ENCODE data around the gene NT5C2. TPM values are rescaled to one million over a fixed set of nuclear protein-coding genes. Genes with fewer than 3 reads are reported as not detected.

Gene NT5C2
- total RNA-seq, 1 experiment from 2014 or later, result 91.2 TPM

DNA sequence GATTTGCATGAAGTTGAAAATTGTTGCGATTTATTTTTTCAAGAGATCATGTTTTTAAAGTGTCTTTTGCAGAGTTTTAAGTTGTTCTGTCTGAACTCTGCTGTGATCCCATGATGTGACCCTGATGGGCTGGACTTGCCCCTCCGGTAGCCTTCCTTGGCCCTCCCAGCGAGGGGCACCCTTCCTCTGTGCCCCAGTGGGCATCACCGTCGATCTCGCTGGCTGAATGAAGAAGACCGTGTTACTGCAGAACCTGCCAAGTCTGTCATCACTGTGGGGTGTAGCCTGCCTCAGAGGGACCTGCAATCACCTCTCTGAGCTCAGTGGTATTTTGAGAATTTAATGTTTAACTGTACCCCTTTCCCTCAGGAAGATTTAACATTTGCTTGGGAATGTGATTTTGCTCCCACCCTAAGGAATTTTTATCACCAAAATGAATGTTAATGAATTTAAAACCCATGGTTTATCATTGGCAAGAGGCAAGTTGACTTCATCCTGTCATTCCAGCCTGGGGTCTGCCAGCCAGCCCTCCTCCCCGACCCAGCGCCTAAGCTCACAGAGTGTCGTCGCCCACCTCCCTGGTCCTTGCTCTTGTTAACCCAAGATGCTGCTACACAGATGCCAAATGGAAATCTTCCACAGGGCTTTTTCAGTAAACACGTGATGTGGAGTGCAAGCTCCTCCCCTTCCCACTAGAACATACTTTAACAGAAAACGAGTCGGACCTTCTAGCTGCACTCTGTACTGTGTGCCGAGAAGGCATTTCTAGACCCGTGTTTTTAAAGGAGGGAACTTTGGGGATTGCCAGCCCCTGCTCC, 115.4 kb downstream of the NT5C2 start:
- no peak for DNase-seq
- H3K9me3 Mint-ChIP-seq (ENCODE audit: unreplicated experiment), result no peaks in the 10 kb centered on the region
- H3K27me3 Mint-ChIP-seq (ENCODE audit: insufficient read depth, unreplicated experiment), result no peaks in the 10 kb centered on the region
- Histone ChIP-seq H3K4me1 (peaks cover 8% of the 10 kb centered on the region; the same call in 1 of the 2 replicates), H3K4me3 (ENCODE audit: low read depth, low read length) (no peak overlapping the region), H3K36me3 (ENCODE audit: control insufficient read depth, insufficient read depth, low read length) (no peaks in the 10 kb centered on the region; the same call in none of the 2 replicates), H3K9me3 (no peaks in the 10 kb centered on the region), H3K27me3 (replicated peaks; ENCODE audit: control insufficient read depth, insufficient read depth, low read length) (no peaks in the 10 kb centered on the region)
- CTCF ChIA-PET, result interaction anchor here (0.5 to 1.3 kb wide), 2 partner anchors 167 to 357 kb away, joined by 3 to 9 read pairs; no protein-coding TSS in a partner anchor
- no peak overlapping the region for H3K27ac Mint-ChIP-seq (ENCODE audit: unreplicated experiment)
- TF ChIP-seq, protein P1, sequence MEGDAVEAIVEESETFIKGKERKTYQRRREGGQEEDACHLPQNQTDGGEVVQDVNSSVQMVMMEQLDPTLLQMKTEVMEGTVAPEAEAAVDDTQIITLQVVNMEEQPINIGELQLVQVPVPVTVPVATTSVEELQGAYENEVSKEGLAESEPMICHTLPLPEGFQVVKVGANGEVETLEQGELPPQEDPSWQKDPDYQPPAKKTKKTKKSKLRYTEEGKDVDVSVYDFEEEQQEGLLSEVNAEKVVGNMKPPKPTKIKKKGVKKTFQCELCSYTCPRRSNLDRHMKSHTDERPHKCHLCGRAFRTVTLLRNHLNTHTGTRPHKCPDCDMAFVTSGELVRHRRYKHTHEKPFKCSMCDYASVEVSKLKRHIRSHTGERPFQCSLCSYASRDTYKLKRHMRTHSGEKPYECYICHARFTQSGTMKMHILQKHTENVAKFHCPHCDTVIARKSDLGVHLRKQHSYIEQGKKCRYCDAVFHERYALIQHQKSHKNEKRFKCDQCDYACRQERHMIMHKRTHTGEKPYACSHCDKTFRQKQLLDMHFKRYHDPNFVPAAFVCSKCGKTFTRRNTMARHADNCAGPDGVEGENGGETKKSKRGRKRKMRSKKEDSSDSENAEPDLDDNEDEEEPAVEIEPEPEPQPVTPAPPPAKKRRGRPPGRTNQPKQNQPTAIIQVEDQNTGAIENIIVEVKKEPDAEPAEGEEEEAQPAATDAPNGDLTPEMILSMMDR (IDR thresholded peaks at IDR 0.05; ENCODE audit: insufficient read depth in 1 of 2, low read depth in 1 of 2, low read length in 1 of 2, severe bottlenecking in 1 of 2, unreplicated experiment in 1 of 2), result no peak
- POLR2A ChIA-PET, result no interaction called here
- H3K4me3 Mint-ChIP-seq (ENCODE audit: unreplicated experiment), result no peak overlapping the region
- intact Hi-C loops (cut with micrococcal nuclease; ENCODE audit: unreplicated experiment), result no loop called here
- H3K36me3 Mint-ChIP-seq (ENCODE audit: insufficient read depth, unreplicated experiment), result peaks cover 22% of the 10 kb centered on the region
- BruUV-seq (replicated peaks), result no TSS peak
- H3K4me1 Mint-ChIP-seq (ENCODE audit: low read depth, unreplicated experiment), result no peaks in the 10 kb centered on the region

- no peak overlapping the region for H3K4me3 ChIP-seq (ENCODE audit: low read depth, low read length)
- no peaks in the 10 kb centered on the region for H3K9me3 Mint-ChIP-seq (ENCODE audit: unreplicated experiment)
- BruUV-seq (replicated peaks), result no TSS peak
- H3K4me1 ChIP-seq, result peaks cover 8% of the 10 kb centered on the region; the same call in 1 of the 2 replicates
- H3K9me3 ChIP-seq, result no peaks in the 10 kb centered on the region
- H3K36me3 ChIP-seq (ENCODE audit: control insufficient read depth, insufficient read depth, low read length), result no peaks in the 10 kb centered on the region; the same call in none of the 2 replicates
- H3K27me3 ChIP-seq (replicated peaks; ENCODE audit: control insufficient read depth, insufficient read depth, low read length), result no peaks in the 10 kb centered on the region
- TF ChIP-seq, protein P1 (IDR thresholded peaks at IDR 0.05; ENCODE audit: insufficient read depth in 1 of 2, low read depth in 1 of 2, low read length in 1 of 2, severe bottlenecking in 1 of 2, unreplicated experiment in 1 of 2), result no peak
- intact Hi-C loops (cut with micrococcal nuclease; ENCODE audit: unreplicated experiment), result no loop called here
- ChIA-PET CTCF (interaction anchor here (1.3 kb wide), 1 partner anchor 168 kb away, joined by 3 read pairs; no protein-coding TSS in a partner anchor), POLR2A (no interaction called here)
- no peak overlapping the region for H3K27ac Mint-ChIP-seq (ENCODE audit: unreplicated experiment)
- no peak overlapping the region for H3K4me3 Mint-ChIP-seq (ENCODE audit: unreplicated experiment)
- peaks cover 21% of the 10 kb centered on the region for H3K36me3 Mint-ChIP-seq (ENCODE audit: insufficient read depth, unreplicated experiment)
- H3K4me1 Mint-ChIP-seq (ENCODE audit: low read depth, unreplicated experiment), result no peaks in the 10 kb centered on the region
- no peaks in the 10 kb centered on the region for H3K27me3 Mint-ChIP-seq (ENCODE audit: insufficient read depth, unreplicated experiment)
- no peak for DNase-seq
Measured at GRCh38 chr10:103077020-103077419, 116.1 kb downstream of the NT5C2 start.

DNA sequence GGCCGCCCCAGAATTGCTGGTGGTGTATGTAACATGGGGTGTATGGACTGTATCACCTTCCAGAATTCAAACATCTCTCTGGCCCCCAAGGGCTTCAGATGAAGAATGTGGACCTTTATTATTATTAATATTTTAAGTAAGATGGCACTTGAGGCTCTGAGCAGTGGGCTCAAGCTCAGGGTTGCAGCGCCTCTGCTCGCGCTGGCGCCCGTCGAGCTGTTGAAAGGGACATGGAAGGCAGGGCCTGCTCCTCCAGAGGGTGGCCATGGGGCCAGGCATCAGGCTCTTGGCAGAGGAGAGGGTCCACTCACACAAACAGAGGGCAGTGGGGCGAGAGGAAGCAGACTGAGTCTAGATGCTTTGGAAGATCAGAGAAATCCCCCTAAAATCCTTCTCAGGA, 120.2 kb downstream of the NT5C2 start:
- ChIA-PET CTCF (no interaction called here), POLR2A (no interaction called here)
- H3K36me3 ChIP-seq (ENCODE audit: control insufficient read depth, insufficient read depth, low read length), result no peaks in the 10 kb centered on the region; the same call in none of the 2 replicates
- peaks cover 8% of the 10 kb centered on the region for H3K4me1 ChIP-seq
- H3K27me3 ChIP-seq (replicated peaks; ENCODE audit: control insufficient read depth, insufficient read depth, low read length), result no peaks in the 10 kb centered on the region
- Mint-ChIP-seq H3K9me3 (ENCODE audit: unreplicated experiment) (no peaks in the 10 kb centered on the region), H3K4me1 (ENCODE audit: low read depth, unreplicated experiment) (no peaks in the 10 kb centered on the region), H3K27me3 (ENCODE audit: insufficient read depth, unreplicated experiment) (no peaks in the 10 kb centered on the region), H3K4me3 (ENCODE audit: unreplicated experiment) (no peak overlapping the region), H3K27ac (ENCODE audit: unreplicated experiment) (no peak overlapping the region), H3K36me3 (ENCODE audit: insufficient read depth, unreplicated experiment) (peaks cover under 1% of the 10 kb centered on the region)
- intact Hi-C loops (cut with micrococcal nuclease; ENCODE audit: unreplicated experiment), result no loop called here
- no peak for DNase-seq
- H3K4me3 ChIP-seq (ENCODE audit: low read depth, low read length), result no peak overlapping the region
- BruUV-seq (replicated peaks), result no TSS peak
- no peaks in the 10 kb centered on the region for H3K9me3 ChIP-seq
- TF ChIP-seq, protein P1 (IDR thresholded peaks at IDR 0.05; ENCODE audit: insufficient read depth in 1 of 2, low read depth in 1 of 2, low read length in 1 of 2, severe bottlenecking in 1 of 2, unreplicated experiment in 1 of 2), result no peak

All from Caco-2 (cell line).